Stromal cell of bone marrow (primary cell): ENCODE data around the gene METAP1.
"Not testable (repeated sequence)": the region's sequence is repeated elsewhere in the genome, so short reads cannot be mapped to it uniquely, and the experiment has no call there.

Experiments
- DNase-seq: peaks from one replicate; pipeline ENCODE4 v3.0.0-alpha.2; 2012; ENCODE audit warnings: low read depth

The METAP1 gene

GRCh38 chr4:98995183-98996055, at the start of gene METAP1:
TSS of gene METAP1 (plus strand) at chr4:98995721. CDS start at chr4:98995754, 33 bp downstream.
- DNase-seq, result peak; percentile 82

- DNase-seq, result no peak
Measured at GRCh38 chr4:98946359-98946758, 49.2 kb upstream of the METAP1 start.

GRCh38 chr4:98950925-98951324, 44.6 kb upstream of the METAP1 start:
- no peak for DNase-seq

GRCh38 chr4:98951710-98952109, 43.8 kb upstream of the METAP1 start:
- no peak for DNase-seq

GRCh38 chr4:98955229-98955628, 40.3 kb upstream of the METAP1 start:
- no peak for DNase-seq

GRCh38 chr4:98958065-98958464, 37.5 kb upstream of the METAP1 start:
- no peak for DNase-seq

- no peak for DNase-seq
Measured at GRCh38 chr4:98959411-98959810, 36.1 kb upstream of the METAP1 start.

GRCh38 chr4:98961770-98962169, 33.8 kb upstream of the METAP1 start:
- no peak for DNase-seq

GRCh38 chr4:98963538-98964433, 31.7 kb upstream of the METAP1 start:
- peak; percentile 42 for DNase-seq

GRCh38 chr4:98966926-98967325, 28.6 kb upstream of the METAP1 start:
- no peak for DNase-seq

- DNase-seq, result no peak
Measured at GRCh38 chr4:98967786-98968329, 27.7 kb upstream of the METAP1 start.

- no peak for DNase-seq
Measured at GRCh38 chr4:98969878-98970785, 25.4 kb upstream of the METAP1 start.

- DNase-seq, result no peak
Measured at GRCh38 chr4:98976716-98977115, 18.8 kb upstream of the METAP1 start.

- DNase-seq, result no peak
Measured at GRCh38 chr4:98977557-98977956, 18.0 kb upstream of the METAP1 start.

- DNase-seq, result no peak
Measured at GRCh38 chr4:98987720-98988119, 7.8 kb upstream of the METAP1 start.

GRCh38 chr4:98992835-98993234, 2.7 kb upstream of the METAP1 start:
- not testable (repeated sequence) for DNase-seq

GRCh38 chr4:98993419-98994071, 2.0 kb upstream of the METAP1 start:
- no peak for DNase-seq

GRCh38 chr4:98994474-98995182, 893 bp upstream of the METAP1 start:
- DNase-seq, result no peak

- DNase-seq, result no peak
Measured at GRCh38 chr4:98996056-98996764, 689 bp downstream of the METAP1 start.

- DNase-seq, result no peak
Measured at GRCh38 chr4:98996765-98997068, 1.2 kb downstream of the METAP1 start.
